ENCODE results near the gene LPP.

Gene LPP

DNA sequence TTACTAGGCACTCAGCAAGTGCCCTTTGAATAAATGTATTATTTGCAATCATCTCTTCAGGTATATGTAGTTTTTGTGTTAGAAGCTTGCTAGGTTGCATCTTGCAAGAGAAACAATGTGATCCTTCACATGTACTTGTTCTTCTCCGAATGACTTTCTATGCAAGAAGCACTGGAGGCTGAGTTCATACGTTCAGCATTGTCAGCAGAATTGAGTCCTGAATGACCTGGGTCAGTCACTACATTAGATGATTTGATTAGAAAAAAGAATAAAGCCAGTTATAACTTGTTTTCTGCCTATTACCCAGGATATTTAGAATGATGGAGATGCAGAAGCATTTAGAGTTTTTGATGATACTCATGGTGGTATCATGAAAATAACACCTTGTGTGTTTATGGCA is 538.7 kb downstream of the LPP start:
- ChIA-PET CTCF (no interaction called here), POLR2A (no interaction called here)
- TF ChIP-seq, protein P1, sequence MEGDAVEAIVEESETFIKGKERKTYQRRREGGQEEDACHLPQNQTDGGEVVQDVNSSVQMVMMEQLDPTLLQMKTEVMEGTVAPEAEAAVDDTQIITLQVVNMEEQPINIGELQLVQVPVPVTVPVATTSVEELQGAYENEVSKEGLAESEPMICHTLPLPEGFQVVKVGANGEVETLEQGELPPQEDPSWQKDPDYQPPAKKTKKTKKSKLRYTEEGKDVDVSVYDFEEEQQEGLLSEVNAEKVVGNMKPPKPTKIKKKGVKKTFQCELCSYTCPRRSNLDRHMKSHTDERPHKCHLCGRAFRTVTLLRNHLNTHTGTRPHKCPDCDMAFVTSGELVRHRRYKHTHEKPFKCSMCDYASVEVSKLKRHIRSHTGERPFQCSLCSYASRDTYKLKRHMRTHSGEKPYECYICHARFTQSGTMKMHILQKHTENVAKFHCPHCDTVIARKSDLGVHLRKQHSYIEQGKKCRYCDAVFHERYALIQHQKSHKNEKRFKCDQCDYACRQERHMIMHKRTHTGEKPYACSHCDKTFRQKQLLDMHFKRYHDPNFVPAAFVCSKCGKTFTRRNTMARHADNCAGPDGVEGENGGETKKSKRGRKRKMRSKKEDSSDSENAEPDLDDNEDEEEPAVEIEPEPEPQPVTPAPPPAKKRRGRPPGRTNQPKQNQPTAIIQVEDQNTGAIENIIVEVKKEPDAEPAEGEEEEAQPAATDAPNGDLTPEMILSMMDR (IDR thresholded peaks at IDR 0.05; ENCODE audit: control extremely low read depth, extremely low read depth, low read depth, missing control alignments) = no peak
- no peak for DNase-seq (ENCODE audit: extremely low spot score)

DNA sequence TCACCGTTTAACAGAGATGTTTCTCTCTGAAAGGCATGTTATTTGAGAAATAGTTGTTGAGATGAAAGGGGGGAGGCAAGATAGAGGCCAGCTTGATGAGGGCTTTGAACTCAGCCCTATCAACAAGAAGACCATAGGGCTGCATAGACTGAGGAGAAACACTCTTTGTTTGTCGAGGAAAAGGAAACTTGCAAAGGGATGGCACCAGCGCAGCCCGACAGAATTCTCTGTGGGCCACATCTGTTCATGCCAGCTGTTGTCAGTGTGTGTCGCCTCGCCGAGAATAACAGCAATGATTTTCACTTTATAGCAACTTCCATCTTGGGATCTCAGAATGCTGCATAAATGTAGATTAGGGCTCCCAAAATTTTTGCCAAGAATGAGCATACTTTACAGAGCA is 539.5 kb downstream of the LPP start:
- no peak for DNase-seq (ENCODE audit: extremely low spot score)
- POLR2A ChIA-PET = no interaction called here
- TF ChIP-seq, protein P1 (IDR thresholded peaks at IDR 0.05; ENCODE audit: control extremely low read depth, extremely low read depth, low read depth, missing control alignments) = no peak
- CTCF ChIA-PET = no interaction called here

DNA sequence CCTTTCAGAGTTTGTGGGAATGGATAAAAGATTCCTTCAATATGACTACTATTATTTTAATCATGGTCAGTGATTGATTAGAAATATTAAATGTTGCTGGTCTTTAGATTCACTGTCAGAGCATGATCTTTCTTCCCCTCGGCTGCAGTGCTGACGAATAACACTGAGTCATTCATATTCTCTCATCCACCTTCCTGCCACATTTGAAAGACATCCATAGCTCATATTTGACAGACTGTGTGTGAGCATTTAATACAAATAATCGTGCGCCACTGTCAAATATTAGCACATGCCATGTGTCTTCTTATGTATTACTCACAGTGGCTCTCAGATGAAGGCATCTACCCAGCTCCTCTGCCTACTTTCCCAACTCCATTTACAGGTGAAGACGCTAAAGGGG is 541.3 kb downstream of the LPP start:
- TF ChIP-seq, protein P1 (IDR thresholded peaks at IDR 0.05; ENCODE audit: control extremely low read depth, extremely low read depth, low read depth, missing control alignments) = no peak
- CTCF ChIA-PET = interaction anchor here (0.6 to 1.2 kb wide), 2 partner anchors 8 to 9 kb away, joined by 3 read pairs; no protein-coding TSS in a partner anchor
- POLR2A ChIA-PET = no interaction called here
- no peak for DNase-seq (ENCODE audit: extremely low spot score)

DNA sequence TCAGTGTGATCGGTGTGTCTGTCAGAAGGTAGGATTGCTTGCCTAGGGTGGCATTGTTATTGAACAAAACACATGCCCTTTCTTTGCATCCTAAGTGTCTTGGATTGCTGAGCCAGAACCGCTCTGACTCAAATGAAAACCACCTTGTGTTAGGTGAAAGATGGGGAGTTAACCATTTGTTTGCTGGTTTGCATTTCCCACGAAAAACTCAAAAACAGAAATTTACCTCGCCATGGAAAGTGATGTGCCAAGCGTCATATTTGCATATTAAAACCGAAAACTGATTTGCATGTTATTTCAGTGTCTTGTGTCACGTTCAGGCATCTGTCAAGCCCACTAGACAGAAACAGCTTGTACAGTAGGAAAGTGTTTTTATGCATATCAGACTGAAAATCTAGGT is 543.2 kb downstream of the LPP start:
- TF ChIP-seq, protein P1 (IDR thresholded peaks at IDR 0.05; ENCODE audit: control extremely low read depth, extremely low read depth, low read depth, missing control alignments) = no peak
- ChIA-PET CTCF (no interaction called here), POLR2A (no interaction called here)
- no peak for DNase-seq (ENCODE audit: extremely low spot score)

DNA sequence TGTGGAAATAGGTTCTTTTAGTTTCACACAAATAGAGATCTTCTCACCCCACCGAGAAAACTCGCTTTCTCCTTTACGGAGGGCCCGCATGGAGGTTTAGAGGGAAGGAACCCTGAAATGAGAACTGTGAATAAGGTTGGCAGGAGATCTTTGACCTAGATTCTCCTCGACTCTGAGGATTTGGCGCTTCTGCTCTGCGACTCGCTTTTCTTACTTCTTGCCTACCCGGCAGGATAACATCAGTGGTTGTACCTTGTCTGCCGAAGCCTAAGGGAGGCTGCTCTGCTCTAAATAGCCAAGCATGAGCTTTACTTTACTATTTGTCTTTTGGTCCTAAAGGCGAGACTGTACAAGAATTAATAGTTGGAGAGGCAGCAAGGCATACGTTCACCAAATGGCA is 544.5 kb downstream of the LPP start:
- ChIA-PET CTCF (interaction anchor here (1.0 to 2.0 kb wide), 2 partner anchors 10 to 12 kb away, joined by 3 to 4 read pairs; no protein-coding TSS in a partner anchor), POLR2A (no interaction called here)
- DNase-seq (ENCODE audit: extremely low spot score) = no peak
- TF ChIP-seq, protein P1 (IDR thresholded peaks at IDR 0.05; ENCODE audit: control extremely low read depth, extremely low read depth, low read depth, missing control alignments) = no peak

DNA sequence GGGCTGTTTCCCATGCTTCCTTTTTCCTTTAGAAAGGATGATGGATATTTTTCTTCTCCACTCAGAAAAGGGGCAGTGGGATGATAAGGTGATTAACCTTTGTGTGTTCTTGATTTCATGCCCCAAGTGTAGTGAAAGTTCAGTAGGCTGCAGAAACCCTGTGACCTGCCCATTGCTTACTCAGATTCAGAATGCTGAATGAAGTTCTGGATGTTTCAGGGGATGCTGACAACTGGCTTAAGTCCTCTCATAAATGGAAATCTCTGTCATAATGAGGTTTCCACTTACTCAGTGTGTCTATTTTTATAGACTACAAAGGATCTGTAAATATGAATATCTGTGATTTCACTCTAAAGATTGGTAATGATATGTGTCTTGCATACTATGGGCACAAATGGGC is 546.5 kb downstream of the LPP start:
- ChIA-PET CTCF (no interaction called here), POLR2A (no interaction called here)
- TF ChIP-seq, protein P1 (IDR thresholded peaks at IDR 0.05; ENCODE audit: control extremely low read depth, extremely low read depth, low read depth, missing control alignments) = no peak
- no peak for DNase-seq (ENCODE audit: extremely low spot score)

DNA sequence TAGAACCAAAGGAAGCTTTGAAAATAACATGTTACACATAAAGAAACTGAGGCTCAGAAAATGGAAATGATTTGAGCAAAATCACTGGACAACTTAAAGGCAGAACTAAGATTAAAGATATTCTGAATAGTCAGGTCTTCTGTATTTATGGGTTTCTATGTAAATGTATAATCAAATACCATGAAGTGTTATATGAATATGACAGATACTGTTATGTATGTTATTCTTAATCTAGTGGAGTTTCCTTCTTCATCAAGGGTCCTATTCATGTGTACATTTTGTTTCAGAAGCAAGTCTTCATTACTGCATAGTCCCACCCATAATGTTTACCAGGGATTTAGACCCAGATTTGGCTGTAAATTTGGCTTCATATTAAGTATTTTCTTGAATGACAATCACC is 547.0 kb downstream of the LPP start:
- CTCF ChIA-PET = no interaction called here
- DNase-seq (ENCODE audit: extremely low spot score) = no peak
- TF ChIP-seq, protein P1 (IDR thresholded peaks at IDR 0.05; ENCODE audit: control extremely low read depth, extremely low read depth, low read depth, missing control alignments) = no peak
- POLR2A ChIA-PET = no interaction called here
